ENCODE data around the gene GOLGA8F.
"Not testable (repeated sequence)": the region's sequence is repeated elsewhere in the genome, so short reads cannot be mapped to it uniquely, and the experiment has no call there.

The GOLGA8F gene, protein sequence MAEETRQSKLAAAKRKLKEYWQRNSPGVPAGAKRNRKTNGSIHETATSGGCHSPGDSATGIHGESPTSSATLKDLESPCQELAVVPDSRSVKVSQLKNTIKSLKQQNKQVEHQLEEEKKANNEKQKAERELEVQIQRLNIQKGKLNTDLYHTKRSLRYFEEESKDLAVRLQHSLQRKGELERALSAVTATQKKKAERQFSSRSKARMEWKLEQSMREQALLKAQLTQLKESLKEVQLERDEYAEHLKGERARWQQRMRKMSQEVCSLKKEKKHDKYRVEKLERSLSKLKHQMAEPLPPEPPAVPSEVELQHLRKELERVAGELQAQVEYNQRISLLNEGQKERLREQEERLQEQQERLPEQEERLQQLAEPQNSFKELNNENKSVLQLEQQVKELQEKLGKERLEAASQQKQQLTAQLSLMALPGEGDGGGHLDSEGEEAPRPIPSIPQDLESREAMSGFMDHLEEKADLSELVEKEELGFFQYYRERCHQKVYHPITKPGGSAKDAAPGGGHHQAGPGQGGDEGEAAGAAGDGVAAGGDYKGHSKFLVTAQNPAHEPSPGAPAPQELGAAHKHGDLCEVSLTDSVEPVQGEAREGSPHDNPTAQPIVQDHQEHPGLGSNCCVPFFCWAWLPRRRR

DNA sequence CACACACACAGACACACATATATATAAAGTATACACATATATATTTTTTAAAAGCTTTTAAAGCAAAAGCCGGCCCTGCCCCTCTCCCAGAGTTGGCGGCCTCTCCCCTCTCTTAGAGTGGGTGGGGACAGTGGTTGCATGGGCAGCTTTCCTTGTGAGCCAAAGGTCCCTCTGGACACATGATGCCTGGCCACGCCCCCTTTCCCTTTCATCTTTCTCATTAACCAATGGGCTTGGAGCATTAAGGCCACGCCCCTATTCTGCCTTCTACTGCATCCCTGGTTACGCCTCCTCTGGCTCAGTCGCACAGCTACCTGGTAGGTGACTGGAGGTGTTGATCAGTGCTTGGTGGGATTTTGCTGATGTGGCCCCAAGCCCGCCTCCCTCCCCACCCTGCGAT, at the start of gene GOLGA8F:
Gene GOLGA8F, plus strand, starts transcription at position 301 of the 400 bp plus-strand sequence. Its CDS starts 98 bp downstream, at position 399.
- DNase-seq, result not testable (repeated sequence)

DNA sequence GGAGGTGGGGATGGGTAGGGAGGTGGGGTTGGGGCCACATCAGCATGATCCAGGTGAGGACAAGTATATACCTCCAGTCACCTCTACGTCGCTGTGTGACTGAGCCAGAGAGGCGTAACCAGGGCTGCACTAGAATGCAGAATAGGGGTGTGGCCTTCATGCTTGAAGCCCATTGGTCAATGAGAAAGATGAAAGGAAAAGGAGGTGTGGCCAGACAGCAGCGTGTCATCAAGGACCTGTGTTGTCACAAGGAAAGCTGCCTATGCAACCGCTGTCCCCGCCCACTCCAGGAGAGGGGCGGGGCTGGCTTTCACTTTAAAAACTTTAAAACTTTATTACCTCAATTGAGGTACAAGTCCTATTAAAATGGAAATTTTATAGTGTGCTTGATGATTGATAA, 20.5 kb upstream of the GOLGA8F start, which contains the start of gene GOLGA6L24:
Gene GOLGA6L24, minus strand, starts transcription at position 101 of the 400 bp plus-strand sequence. Its CDS starts 61 bp downstream, at position 40.
- not testable (repeated sequence) for DNase-seq

DNA sequence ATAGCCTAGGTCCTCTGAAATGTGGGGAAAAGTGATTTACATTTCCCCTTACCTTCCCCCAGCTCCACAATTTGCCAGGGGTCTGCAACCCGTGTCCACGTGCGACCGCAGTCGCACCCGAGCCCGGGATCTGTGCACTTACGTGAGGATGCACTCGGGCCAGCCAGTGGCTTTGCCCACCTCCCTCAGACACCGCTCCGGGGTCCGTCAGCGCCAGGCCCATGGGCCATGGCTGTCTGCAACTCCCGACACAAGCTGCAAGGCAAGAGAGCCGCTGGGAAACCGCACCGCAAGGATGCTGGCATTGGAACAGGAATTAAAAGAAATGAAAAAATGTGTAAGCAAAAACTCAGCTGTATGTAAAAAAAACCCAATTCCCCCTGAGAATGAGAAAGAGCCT, 13.0 kb upstream of the GOLGA8F start:
- not testable (repeated sequence) for DNase-seq

DNA sequence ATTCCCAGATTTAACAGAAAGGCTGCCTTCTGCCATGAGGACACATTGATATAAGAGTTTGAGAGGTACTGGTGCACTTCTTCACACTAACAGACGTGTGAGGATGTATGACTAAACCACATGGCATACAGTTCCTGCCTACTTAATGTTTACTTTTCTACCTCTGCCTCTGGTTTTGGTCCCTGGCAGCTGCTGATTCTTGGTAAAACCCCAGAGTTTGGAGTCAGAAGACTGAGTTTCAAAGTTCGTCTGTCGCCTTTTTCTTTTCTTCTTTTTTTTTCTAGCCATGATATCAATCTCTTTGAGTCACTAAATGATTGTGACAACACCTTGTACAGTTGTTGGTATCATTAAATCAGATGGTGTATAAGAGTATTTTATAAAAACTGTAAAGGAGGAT, 1.6 kb downstream of the GOLGA8F start:
- DNase-seq, result not testable (repeated sequence)

DNA sequence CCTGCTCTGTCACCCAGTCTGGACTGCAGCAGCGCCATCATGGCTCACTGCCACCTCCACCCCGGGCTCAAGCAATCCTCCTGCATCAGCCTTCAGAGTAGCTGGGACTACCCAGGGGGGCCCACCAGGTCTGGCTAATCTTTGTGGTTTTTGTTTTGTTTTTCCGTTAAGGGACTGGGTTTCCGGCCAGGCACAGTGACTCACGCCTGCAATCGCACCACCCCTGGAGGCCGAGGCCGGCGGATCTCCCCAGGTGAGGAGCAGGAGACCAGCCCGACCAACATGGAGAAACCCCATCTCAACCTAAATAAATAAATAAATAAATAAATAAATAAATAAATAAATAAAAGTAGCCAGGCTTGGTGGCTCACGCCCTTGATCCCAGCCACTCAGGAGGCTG, 17.6 kb downstream of the GOLGA8F start:
- DNase-seq, result not testable (repeated sequence)

DNA sequence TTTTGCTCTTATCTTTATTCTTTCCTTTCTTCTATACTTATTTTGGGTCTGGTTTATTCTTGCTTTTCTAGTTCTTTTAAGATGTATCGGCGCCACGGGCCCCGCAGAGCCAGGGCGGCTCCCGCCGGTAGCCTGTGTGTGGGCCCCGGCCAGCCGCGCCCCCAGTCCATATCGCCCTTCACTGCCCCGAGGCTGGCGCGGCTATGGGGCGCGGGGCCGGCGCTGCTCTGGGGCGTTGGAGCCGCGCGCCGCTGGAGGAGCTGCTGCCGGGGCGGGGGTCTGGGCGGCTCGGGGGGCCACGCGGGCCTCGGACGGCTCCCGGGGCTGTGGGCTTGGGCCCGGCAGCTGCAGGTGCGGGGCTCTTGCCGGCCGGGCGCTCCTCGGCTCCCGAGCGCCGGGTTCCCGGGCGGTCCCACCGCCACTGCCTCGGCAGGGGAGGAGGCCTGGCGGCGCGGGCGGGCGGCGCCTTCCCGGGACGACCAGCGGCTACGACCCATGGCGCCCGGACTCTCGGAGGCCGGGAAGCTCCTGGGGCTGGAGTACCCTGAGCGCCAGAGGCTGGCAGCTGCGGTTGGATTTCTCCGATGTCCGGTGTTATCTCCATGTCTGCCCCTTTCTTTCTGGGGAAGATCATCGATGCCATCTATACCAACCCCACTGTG, 24.4 kb downstream of the GOLGA8F start:
- DNase-seq, result not testable (repeated sequence)

DNA sequence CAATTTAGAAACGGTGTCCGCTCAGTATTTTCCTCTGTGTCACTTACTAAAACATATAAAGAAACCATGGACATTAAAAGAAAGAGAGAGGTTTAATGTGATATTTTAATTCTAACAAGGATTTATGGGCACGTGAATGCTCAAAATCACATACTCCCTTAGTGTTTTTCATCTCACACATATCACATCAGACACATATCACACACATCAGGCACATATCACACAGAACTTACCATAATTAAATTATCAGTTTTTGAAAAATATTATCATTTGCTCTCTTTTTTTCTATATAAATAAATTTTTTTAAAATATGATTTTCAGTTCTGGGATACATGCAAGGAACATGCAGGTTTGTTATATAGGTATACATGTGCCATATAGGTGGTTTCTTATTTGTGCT, 42.0 kb downstream of the GOLGA8F start:
- DNase-seq, result not testable (repeated sequence)

DNA sequence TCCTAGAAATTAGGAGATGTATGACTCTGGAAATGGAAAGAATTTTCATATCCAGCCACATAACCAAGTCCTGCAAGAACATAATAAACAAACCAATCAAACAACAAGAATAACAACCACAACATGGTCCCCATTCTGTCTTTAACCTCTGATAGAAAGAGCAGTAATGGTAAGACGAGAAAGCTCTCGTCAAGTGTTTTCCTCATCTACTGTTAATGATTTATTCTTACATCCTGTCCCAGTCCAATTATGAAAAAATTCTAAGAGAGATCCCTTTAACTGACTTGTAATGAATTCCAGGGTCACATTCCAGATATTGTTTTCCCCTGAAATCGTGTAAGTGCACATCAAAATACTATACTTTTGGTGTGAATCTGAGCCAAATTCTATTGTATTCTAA, 57.1 kb downstream of the GOLGA8F start:
- not testable (repeated sequence) for DNase-seq
